ENCODE results near the gene MPPED1.

GRCh38 chr22:43428005-43428485, 16.2 kb downstream of the MPPED1 start:
- no peak for TF ChIP-seq CTCF (IDR thresholded peaks at IDR 0.05; ENCODE audit: poor library complexity)
- no peak for TF ChIP-seq EZH2 (IDR thresholded peaks at IDR 0.05; ENCODE audit: borderline replicate concordance)
- TF ChIP-seq EZH2phosphoT487 (IDR thresholded peaks at IDR 0.05; ENCODE audit: low read depth, severe bottlenecking, unreplicated experiment): no peak

Measured in hepatocyte (in vitro differentiated cells).